OCI-LY1 (cell line): Measurements from ENCODE around the gene MRTFA.

Experiments
- CTCF ChIP-seq: fragments of 200-600 bp; sonication (generic), shearing (Covaris generic); IDR thresholded peaks from 2 replicates; pipeline ENCODE4 v1.5.1; 2017; ENCODE audit warnings: mild to moderate bottlenecking, antibody characterized with exemption, low read length, moderate library complexity, mixed read lengths
- EZH2 ChIP-seq: fragments of 200-600 bp; sonication (generic), shearing (Covaris generic); IDR thresholded peaks from 2 replicates; pipeline ENCODE4 v1.8.0; 2017; ENCODE audit warnings: borderline replicate concordance, mixed run types, mild to moderate bottlenecking, antibody characterized with exemption, low read length, moderate library complexity, mixed read lengths

DNA sequence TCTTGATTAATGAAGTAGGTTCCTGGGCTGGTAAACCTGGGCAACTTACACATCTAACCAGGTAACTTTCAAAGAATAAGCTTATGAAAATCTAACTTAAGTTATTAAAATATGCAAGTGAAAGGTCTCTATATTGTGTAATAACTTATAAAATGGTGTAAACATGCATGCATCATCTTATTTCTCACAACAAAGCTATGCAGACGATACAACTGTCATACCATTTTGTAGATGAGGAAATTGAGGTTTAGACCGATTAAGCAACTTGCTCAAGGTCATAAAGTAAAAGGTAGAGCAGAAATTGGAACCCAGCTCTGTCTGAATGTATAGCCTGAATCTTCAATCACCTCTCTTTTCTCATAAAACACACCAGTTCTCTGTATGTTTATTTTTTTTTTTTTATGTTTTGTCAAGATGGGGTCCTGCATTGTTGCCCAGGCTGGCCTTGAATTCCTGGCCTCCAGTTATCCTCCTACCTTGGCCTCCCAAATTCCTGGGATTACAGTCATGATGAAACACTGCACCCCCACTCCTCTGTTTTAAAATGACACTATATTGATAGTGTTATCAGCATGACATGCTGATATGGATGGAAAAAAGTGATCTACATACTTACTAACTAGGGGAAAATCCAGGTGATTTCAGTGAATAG lies 156.5 kb downstream of the MRTFA start:
- TF ChIP-seq CTCF (no peak), EZH2 (no peak)
